DND-41 (cell line): ENCODE results near the gene OCSTAMP.

Experiments
- CTCF ChIP-seq: IDR thresholded peaks from 2 replicates; pipeline ENCODE4 v1.5.1; 2012; ENCODE audit warnings: borderline replicate concordance, low read length, moderate library complexity, mild to moderate bottlenecking; ENCODE audit not compliant: poor library complexity, severe bottlenecking; ENCODE audit errors: extremely low read depth
- EZH2 ChIP-seq: IDR thresholded peaks from 3 replicates; pipeline ENCODE4 v1.6.1; 2012; ENCODE audit warnings: borderline replicate concordance, low read depth, mild to moderate bottlenecking, moderate library complexity, low read length, inconsistent platforms; ENCODE audit not compliant: severe bottlenecking

- TF ChIP-seq EZH2 (no peak), CTCF (no peak)
These were observed 4.4 kb upstream of the OCSTAMP start for GRCh38 chr20:46554828-46555227.
